Amniotic stem cell (primary cell): ENCODE data around the gene P4HA1.

Experiments used
- DNase-seq: peaks from one replicate; lab custom pipeline; 2025; lab: John Stamatoyannopoulos, UW

Gene P4HA1

GRCh38 chr10:72979709-72980108 is 117.0 kb downstream of the P4HA1 start:
- DNase-seq, result no peak

GRCh38 chr10:72976886-72977285 is 119.8 kb downstream of the P4HA1 start:
- DNase-seq, result no peak
